ENCODE measurements around the gene MISP3.

DNA sequence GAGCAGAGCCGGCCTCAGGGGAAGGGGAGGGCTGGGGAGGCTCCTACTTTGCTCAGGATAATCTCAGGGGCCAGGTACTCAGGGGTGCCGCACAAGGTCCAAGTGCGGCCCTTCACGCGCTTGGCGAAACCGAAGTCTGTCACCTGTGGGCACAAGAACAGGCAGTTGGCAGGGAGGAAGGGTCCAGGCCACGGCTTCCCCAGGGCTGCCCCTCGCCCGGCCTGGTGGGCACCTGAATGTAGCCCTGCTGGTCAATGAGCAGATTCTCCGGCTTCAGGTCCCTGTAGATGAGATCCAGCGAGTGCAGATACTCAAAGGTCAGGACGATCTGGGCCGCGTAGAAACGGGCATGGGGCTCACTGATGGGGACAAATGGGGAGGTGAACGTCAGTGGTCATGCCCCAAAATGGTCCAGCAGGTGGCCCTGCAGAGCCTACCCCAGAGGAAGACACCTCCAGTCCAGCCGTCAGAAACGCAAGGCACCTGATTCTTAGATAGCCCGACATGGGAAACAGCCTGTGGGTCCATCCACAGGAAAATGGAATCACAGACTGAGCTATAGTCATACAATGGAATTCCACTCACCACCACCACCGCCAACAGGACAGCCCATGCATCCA is 25.1 kb downstream of the MISP3 start:
- TF ChIP-seq, protein P1, sequence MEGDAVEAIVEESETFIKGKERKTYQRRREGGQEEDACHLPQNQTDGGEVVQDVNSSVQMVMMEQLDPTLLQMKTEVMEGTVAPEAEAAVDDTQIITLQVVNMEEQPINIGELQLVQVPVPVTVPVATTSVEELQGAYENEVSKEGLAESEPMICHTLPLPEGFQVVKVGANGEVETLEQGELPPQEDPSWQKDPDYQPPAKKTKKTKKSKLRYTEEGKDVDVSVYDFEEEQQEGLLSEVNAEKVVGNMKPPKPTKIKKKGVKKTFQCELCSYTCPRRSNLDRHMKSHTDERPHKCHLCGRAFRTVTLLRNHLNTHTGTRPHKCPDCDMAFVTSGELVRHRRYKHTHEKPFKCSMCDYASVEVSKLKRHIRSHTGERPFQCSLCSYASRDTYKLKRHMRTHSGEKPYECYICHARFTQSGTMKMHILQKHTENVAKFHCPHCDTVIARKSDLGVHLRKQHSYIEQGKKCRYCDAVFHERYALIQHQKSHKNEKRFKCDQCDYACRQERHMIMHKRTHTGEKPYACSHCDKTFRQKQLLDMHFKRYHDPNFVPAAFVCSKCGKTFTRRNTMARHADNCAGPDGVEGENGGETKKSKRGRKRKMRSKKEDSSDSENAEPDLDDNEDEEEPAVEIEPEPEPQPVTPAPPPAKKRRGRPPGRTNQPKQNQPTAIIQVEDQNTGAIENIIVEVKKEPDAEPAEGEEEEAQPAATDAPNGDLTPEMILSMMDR (IDR thresholded peaks at IDR 0.05; ENCODE audit: low read depth, low read length), result 0 out of 2 replicates have a peak, but pooled peaks have one; percentile 7
- no peak for TF ChIP-seq EZH2phosphoT487 (IDR thresholded peaks at IDR 0.05; ENCODE audit: low read depth)

All from OCI-LY3 (cell line).